A673 (cell line): Measurements from ENCODE around the gene ASMT.

Source experiments
- EZH2 ChIP-seq: fragments of 200-600 bp; sonication (generic); IDR thresholded peaks from 2 replicates; pipeline ENCODE4 v1.6.1; 2017; ENCODE audit warnings: borderline replicate concordance, low read depth, mild to moderate bottlenecking, mixed read lengths, antibody characterized with exemption, low read length; ENCODE audit not compliant: poor library complexity, severe bottlenecking
- TF ChIP-seq, protein P1 (sequence below): fragments of 300-800, 200-600 bp; sonication (generic); conservative IDR thresholded peaks from 2 replicates; pipeline ENCODE4 v1.5.1; 2017; ENCODE audit warnings: low read depth, mild to moderate bottlenecking, antibody characterized with exemption, low read length, moderate library complexity, mixed read lengths

DNA sequence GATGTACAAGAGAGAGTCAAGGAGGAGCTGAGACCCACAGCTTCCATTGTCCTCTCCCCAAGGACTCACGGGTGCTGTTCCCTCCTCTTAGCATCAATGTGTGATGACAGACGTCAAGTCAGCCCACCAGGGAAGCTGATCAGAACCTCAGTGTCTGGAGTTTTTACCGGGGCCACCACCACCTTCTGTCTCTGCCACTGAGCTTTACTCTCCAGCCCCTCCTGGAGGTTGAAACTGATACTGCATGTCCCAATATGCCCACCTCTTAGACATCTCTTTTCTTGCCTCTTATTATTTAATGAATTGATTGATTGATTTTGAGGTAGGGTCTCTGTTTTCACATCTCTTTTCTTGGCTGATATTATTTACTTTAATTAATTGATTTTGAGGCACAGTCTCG is 33.7 kb upstream of the ASMT start:
- TF ChIP-seq, protein P1, sequence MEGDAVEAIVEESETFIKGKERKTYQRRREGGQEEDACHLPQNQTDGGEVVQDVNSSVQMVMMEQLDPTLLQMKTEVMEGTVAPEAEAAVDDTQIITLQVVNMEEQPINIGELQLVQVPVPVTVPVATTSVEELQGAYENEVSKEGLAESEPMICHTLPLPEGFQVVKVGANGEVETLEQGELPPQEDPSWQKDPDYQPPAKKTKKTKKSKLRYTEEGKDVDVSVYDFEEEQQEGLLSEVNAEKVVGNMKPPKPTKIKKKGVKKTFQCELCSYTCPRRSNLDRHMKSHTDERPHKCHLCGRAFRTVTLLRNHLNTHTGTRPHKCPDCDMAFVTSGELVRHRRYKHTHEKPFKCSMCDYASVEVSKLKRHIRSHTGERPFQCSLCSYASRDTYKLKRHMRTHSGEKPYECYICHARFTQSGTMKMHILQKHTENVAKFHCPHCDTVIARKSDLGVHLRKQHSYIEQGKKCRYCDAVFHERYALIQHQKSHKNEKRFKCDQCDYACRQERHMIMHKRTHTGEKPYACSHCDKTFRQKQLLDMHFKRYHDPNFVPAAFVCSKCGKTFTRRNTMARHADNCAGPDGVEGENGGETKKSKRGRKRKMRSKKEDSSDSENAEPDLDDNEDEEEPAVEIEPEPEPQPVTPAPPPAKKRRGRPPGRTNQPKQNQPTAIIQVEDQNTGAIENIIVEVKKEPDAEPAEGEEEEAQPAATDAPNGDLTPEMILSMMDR = peak; percentile 73
- TF ChIP-seq EZH2 = no peak
